AG04449 (cell line): ENCODE data around the gene LINGO4.

Experiments used
- CTCF ChIA-PET: fragments of 350-600 bp; formaldehyde crosslinking; extraction: SDS; loops from one replicate; lab custom pipeline; 2021; ENCODE audit warnings: antibody characterized with exemption; lab: Yijun Ruan, JAX
- POLR2A ChIA-PET: fragments of 400-600, 350-600 bp; formaldehyde crosslinking; extraction: SDS; loops from one replicate; lab custom pipeline; 2020; ENCODE audit warnings: antibody characterized with exemption, inconsistent platforms; lab: Yijun Ruan, JAX
- DNase-seq: peaks from one replicate; pipeline ENCODE4 v3.0.0-alpha.2; 2010; ENCODE audit warnings: low read depth, low spot score
- H3K4me3 ChIP-seq: 2 replicates; pipeline ENCODE4 v1.5.1; 2011; ENCODE audit warnings: low read depth, mild to moderate bottlenecking, control low read depth, low read length
- CTCF ChIP-seq: IDR thresholded peaks from one replicate; pipeline ENCODE4 v1.5.1; 2011; ENCODE audit warnings: mild to moderate bottlenecking, moderate library complexity, low read length, control low read depth, inconsistent platforms; ENCODE audit not compliant: insufficient read depth; ENCODE audit errors: missing control alignments

The LINGO4 gene

GRCh38 chr1:151849871-151850270 is 44.7 kb upstream of the LINGO4 start:
- no peak overlapping the region for H3K4me3 ChIP-seq
- DNase-seq = no peak
- ChIA-PET CTCF (no interaction called here), POLR2A (no interaction called here)
- no peak for TF ChIP-seq CTCF

- DNase-seq = no peak
- no peak for TF ChIP-seq CTCF
- POLR2A ChIA-PET = no interaction called here
- CTCF ChIA-PET = interaction anchor here (0.8 to 1.0 kb wide), 2 partner anchors 13 to 15 kb away, joined by 3 to 4 read pairs; no protein-coding TSS in a partner anchor
- no peak overlapping the region for H3K4me3 ChIP-seq
Observed at GRCh38 chr1:151849126-151849525, 43.9 kb upstream of the LINGO4 start.

- ChIA-PET CTCF (interaction anchor here (0.8 kb wide), 1 partner anchor 12 kb away, joined by 3 read pairs; no protein-coding TSS in a partner anchor), POLR2A (no interaction called here)
- no peak for TF ChIP-seq CTCF
- DNase-seq = no peak
- no peak overlapping the region for H3K4me3 ChIP-seq
Observed at GRCh38 chr1:151847867-151848596, 42.8 kb upstream of the LINGO4 start.

- no peak for TF ChIP-seq CTCF
- ChIA-PET POLR2A (no interaction called here), CTCF (interaction anchor here (1.2 to 1.3 kb wide), 2 partner anchors 10 to 154 kb away, joined by 3 to 4 read pairs; no protein-coding TSS in a partner anchor)
- no peak for DNase-seq
- no peak overlapping the region for H3K4me3 ChIP-seq
Observed at GRCh38 chr1:151846686-151847237, 41.5 kb upstream of the LINGO4 start.

- TF ChIP-seq CTCF = no peak
- ChIA-PET CTCF (interaction anchor here (1.2 to 1.7 kb wide), 3 partner anchors 9 to 155 kb away, joined by 3 to 4 read pairs (median 4); no protein-coding TSS in a partner anchor), POLR2A (no interaction called here)
- no peak for DNase-seq
- H3K4me3 ChIP-seq = no peak overlapping the region
Observed at GRCh38 chr1:151846062-151846568, 40.9 kb upstream of the LINGO4 start.

GRCh38 chr1:151843398-151843797 is 38.2 kb upstream of the LINGO4 start:
- no peak overlapping the region for H3K4me3 ChIP-seq
- ChIA-PET CTCF (no interaction called here), POLR2A (no interaction called here)
- no peak for DNase-seq
- TF ChIP-seq CTCF = no peak
